ENCODE data around the gene C15orf39.
"Not testable (repeated sequence)": the region's sequence is repeated elsewhere in the genome, so short reads cannot be mapped to it uniquely, and the experiment has no call there.

The C15orf39 gene

GRCh38 chr15:75213212-75213767 lies 11.6 kb downstream of the C15orf39 start:
- DNase-seq: no peak

- DNase-seq: no peak
Measured at GRCh38 chr15:75213768-75214221, 12.1 kb downstream of the C15orf39 start.

- no peak for DNase-seq
Measured at GRCh38 chr15:75214293-75215096, 12.8 kb downstream of the C15orf39 start.

- DNase-seq: no peak
Measured at GRCh38 chr15:75215107-75216004, 13.7 kb downstream of the C15orf39 start.

- DNase-seq: no peak
Measured at GRCh38 chr15:75217012-75217411, 15.3 kb downstream of the C15orf39 start.

GRCh38 chr15:75217574-75217973 lies 15.9 kb downstream of the C15orf39 start:
- not testable (repeated sequence) for DNase-seq

- DNase-seq: not testable (repeated sequence)
Measured at GRCh38 chr15:75219507-75219929, 17.8 kb downstream of the C15orf39 start.

- DNase-seq: no peak
Measured at GRCh38 chr15:75223688-75224087, 22.0 kb downstream of the C15orf39 start.

GRCh38 chr15:75224281-75224680 lies 22.6 kb downstream of the C15orf39 start:
- no peak for DNase-seq

- DNase-seq: not testable (repeated sequence)
Measured at GRCh38 chr15:75225102-75225836, 23.6 kb downstream of the C15orf39 start.

- DNase-seq: no peak
Measured at GRCh38 chr15:75225951-75226732, 24.5 kb downstream of the C15orf39 start.

GRCh38 chr15:75227112-75227511 lies 25.4 kb downstream of the C15orf39 start:
- DNase-seq: not testable (repeated sequence)

- DNase-seq: no peak
Measured at GRCh38 chr15:75227663-75228280, 26.1 kb downstream of the C15orf39 start.

GRCh38 chr15:75228787-75229186 lies 27.1 kb downstream of the C15orf39 start:
- DNase-seq: no peak

GRCh38 chr15:75229191-75230015 lies 27.7 kb downstream of the C15orf39 start:
- DNase-seq: no peak

- no peak for DNase-seq
Measured at GRCh38 chr15:75230016-75230343, 28.3 kb downstream of the C15orf39 start.

- DNase-seq: no peak
Measured at GRCh38 chr15:75230551-75231371, 29.1 kb downstream of the C15orf39 start.

GRCh38 chr15:75231836-75232235 lies 30.2 kb downstream of the C15orf39 start:
- DNase-seq: no peak

GRCh38 chr15:75232252-75232813 lies 30.7 kb downstream of the C15orf39 start:
- no peak for DNase-seq
